Small intestine (tissue), 7 donors: ENCODE measurements around the gene B3GNT9. TPM values are rescaled to one million over a fixed set of nuclear protein-coding genes. Genes with fewer than 3 reads are reported as not detected.

Experiments used
- DNase-seq, 2 donors: peaks; one replicate each; pipeline versions ENCODE4 v3.0.0 to v3.0.0-alpha.2; 2013
- FAIRE-seq: peaks from 2 replicates; lab custom pipeline; 2012; peaks lifted over from hg19 to GRCh38; lab: Jason Lieb, UNC
- H3K27ac ChIP-seq, 3 donors: one replicate each; pipeline ENCODE4 v1.5.1; 2013; ENCODE audit warnings: low read length in 2 of 3, mild to moderate bottlenecking in 2 of 3, control low read depth in 1 of 3, inconsistent platforms in 1 of 3, low read depth in 1 of 3, moderate library complexity in 1 of 3
- H3K27me3 ChIP-seq, 3 donors: one replicate each; pipeline ENCODE4 v1.6.1; 2013; ENCODE audit warnings: low read length in 3 of 3, inconsistent platforms in 1 of 3; ENCODE audit not compliant: control insufficient read depth in 3 of 3, insufficient read depth in 3 of 3
- H3K36me3 ChIP-seq, 3 donors: one replicate each; pipeline ENCODE4 v1.6.1; 2013; ENCODE audit warnings: low read length in 3 of 3, inconsistent platforms in 1 of 3, low read depth in 1 of 3, mild to moderate bottlenecking in 1 of 3, moderate library complexity in 1 of 3; ENCODE audit not compliant: control insufficient read depth in 3 of 3, insufficient read depth in 2 of 3
- H3K4me1 ChIP-seq, 3 donors: one replicate each; pipeline ENCODE4 v1.6.1; 2013; ENCODE audit warnings: low read length in 2 of 3, inconsistent platforms in 1 of 3, low read depth in 1 of 3, mild to moderate bottlenecking in 1 of 3, moderate library complexity in 1 of 3; ENCODE audit not compliant: control insufficient read depth in 3 of 3, insufficient read depth in 2 of 3
- H3K4me3 ChIP-seq, 3 donors: one replicate each; pipeline ENCODE4 v1.5.1; 2013; ENCODE audit warnings: low read length in 3 of 3, control low read depth in 1 of 3, inconsistent platforms in 1 of 3, low read depth in 1 of 3, mild to moderate bottlenecking in 1 of 3, moderate library complexity in 1 of 3
- H3K9me3 ChIP-seq, 2 donors: one replicate each; pipeline ENCODE4 v1.6.1; 2013; ENCODE audit warnings: low read depth in 1 of 2, low read length in 1 of 2; ENCODE audit not compliant: control insufficient read depth in 2 of 2, insufficient read depth in 1 of 2
- WGBS, 3 donors: extraction: QIAGEN DNeasy Blood & Tissue Kit; methylation state at CpG; one replicate each; pipeline ENCODE4 v1.1.7; 2013; 5-methylcytosine and 5-hydroxymethylcytosine counted together
- polyA plus RNA-seq, 4 donors: library from polyadenylated mRNA; stranded (reverse) in 3 of 4; unstranded in 1 of 4; fragments of 200-250 nt in 3 of 4; fragments of 120-200 nt in 1 of 4; gene quantifications; one replicate each; pipeline versions ENCODE4 v1.2.1 to v1.2.3, GENCODE V29; 2013
- donor health status: healthy with polysubstance abuse.
- donor health status: control.
- donor health status: control.
- donor health status: Bipolar disorder and iron deficiency.
- donor health status: healthy.

B3GNT9 gene
- polyA plus RNA-seq, 4 donors, result 0.89 to 4.9 (median 2.6) TPM

- no peak for DNase-seq
- Histone ChIP-seq H3K9me3 (no peaks in the 10 kb centered on the region), H3K27me3 (peaks cover 10 to 97% (median 13%) of the 10 kb centered on the region in 3 donors), H3K36me3 (no peaks in the 10 kb centered on the region), H3K27ac (no peak overlapping the region), H3K4me1 (peaks cover 0 to 52% (median 24%) of the 10 kb centered on the region in 3 donors), H3K4me3 (no peak overlapping the region)
- no peak for FAIRE-seq
- 52 to 67% (median 56%) methylated on average over 9 of the region's 9 CpGs for WGBS, 3 donors
Measured at GRCh38 chr16:67169011-67169451, 18.2 kb upstream of the B3GNT9 start.

GRCh38 chr16:67167588-67167987, 16.8 kb upstream of the B3GNT9 start:
- WGBS, 3 donors, result 85 to 93% (median 89%) methylated on average over 6 to 7 of the region's 7 CpGs
- Histone ChIP-seq H3K27ac (no peak overlapping the region), H3K36me3 (no peaks in the 10 kb centered on the region), H3K9me3 (no peaks in the 10 kb centered on the region), H3K4me3 (no peak overlapping the region), H3K4me1 (peaks cover 4 to 50% (median 28%) of the 10 kb centered on the region in 3 donors), H3K27me3 (peaks cover 10 to 97% (median 13%) of the 10 kb centered on the region in 3 donors)
- DNase-seq, result no peak
- FAIRE-seq, result no peak

DNA sequence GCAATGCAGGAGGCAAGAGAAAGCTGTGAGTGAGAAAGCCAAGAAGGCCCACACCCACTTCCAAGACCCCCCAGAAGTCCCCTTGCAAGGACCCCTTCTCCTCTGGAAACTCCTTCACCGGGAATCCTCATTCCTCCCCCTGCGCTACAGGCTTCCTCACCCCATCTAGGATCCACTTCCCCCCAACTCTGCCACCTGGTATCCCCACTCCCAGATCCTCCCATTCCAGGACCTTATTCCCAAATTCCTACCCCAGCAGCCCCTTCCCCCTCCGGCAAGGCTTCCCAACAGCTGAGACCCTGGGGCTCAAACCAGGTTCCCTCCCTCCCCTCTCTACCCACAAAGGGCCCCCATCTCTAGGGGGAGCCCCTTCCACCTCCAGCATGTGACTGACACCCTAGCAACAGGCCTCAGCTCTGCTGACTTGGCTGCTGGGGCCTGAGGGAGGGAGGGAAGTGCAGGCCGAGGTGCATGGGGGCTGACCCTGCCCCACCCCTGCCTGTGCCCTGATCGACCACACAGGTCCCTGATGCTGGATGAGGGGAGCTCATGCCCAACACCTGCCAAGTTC, 15.9 kb upstream of the B3GNT9 start:
- FAIRE-seq (no peak), DNase-seq (no peak)
- no peak overlapping the region for H3K27ac ChIP-seq
- H3K36me3 ChIP-seq, result no peaks in the 10 kb centered on the region
- no peak overlapping the region for H3K4me3 ChIP-seq
- peaks cover 4 to 54% (median 28%) of the 10 kb centered on the region in 3 donors for H3K4me1 ChIP-seq
- 79 to 81% (median 80%) methylated on average over 5 of the region's 5 CpGs for WGBS, 3 donors
- H3K27me3 ChIP-seq, result peaks cover 10 to 97% (median 13%) of the 10 kb centered on the region in 3 donors
- no peaks in the 10 kb centered on the region for H3K9me3 ChIP-seq

DNA sequence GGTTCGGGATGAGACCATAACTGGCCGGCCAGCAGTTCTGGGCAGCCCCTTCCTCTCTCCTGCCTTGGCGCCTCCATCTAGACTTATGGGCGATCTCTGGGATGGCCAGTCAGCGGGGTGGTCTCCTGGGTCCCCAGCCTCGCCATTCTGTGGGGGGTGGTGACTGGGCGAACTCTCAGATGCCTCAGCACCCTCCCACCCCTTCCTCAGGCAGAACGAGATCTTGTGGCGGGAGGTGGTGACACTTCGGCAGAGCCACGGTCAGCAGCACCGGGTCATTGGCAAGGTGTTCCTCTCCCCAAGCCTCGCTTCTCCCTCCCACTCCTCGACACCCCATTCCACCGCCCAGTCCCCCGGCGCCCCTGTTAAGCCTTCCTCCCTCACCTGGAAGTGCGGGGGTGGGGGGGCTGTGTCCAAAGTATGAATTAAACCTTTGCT, 15.3 kb upstream of the B3GNT9 start:
- peaks cover 4 to 57% (median 28%) of the 10 kb centered on the region in 3 donors for H3K4me1 ChIP-seq
- no peaks in the 10 kb centered on the region for H3K9me3 ChIP-seq
- FAIRE-seq, result no peak
- 23 to 40% (median 30%) methylated on average over 10 to 18 of the region's 18 CpGs for WGBS, 3 donors
- no peak overlapping the region for H3K27ac ChIP-seq
- peaks cover 10 to 97% (median 13%) of the 10 kb centered on the region in 3 donors for H3K27me3 ChIP-seq
- no peaks in the 10 kb centered on the region for H3K36me3 ChIP-seq
- no peak overlapping the region for H3K4me3 ChIP-seq
- DNase-seq, result no peak

GRCh38 chr16:67165121-67166078, 14.6 kb upstream of the B3GNT9 start:
- Histone ChIP-seq H3K4me1 (peaks cover 4 to 52% (median 28%) of the 10 kb centered on the region in 3 donors), H3K36me3 (no peaks in the 10 kb centered on the region), H3K4me3 (no peak overlapping the region), H3K27ac (no peak overlapping the region), H3K9me3 (no peaks in the 10 kb centered on the region), H3K27me3 (peaks cover 10 to 92% (median 13%) of the 10 kb centered on the region in 3 donors)
- DNase-seq (peak in 1 of 2 donors; percentile 62), FAIRE-seq (no peak)
- 6 to 13% (median 9%) methylated on average over 77 to 85 of the region's 85 CpGs for WGBS, 3 donors

DNA sequence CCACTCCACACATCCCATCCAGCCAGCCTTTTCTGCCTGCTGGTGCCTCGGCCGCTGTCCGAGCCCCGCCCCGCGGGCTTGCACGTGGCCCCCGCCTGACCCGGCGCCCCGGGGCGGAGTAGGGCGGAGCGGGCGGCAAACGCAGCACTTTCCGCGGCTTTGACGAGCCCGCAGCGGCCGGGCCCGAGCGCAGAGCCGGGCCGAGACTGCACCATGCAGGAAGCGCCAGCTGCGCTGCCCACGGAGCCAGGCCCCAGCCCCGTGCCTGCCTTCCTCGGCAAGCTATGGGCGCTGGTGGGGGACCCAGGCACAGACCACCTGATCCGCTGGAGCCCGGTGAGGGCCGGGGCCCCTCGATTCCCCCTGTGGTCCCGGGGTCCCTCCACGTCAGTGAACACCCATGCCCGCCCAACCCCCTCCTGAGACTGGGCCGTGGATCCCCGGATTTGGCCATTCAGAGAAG, 13.8 kb upstream of the B3GNT9 start, which contains the start of gene HSF4:
Gene HSF4 (plus strand): TSS at position 147 of the 463 bp plus-strand sequence. CDS start 67 bp downstream, at position 214.
- WGBS, 3 donors, result 1 to 2% (median 2%) methylated on average over 34 to 41 of the region's 41 CpGs
- Histone ChIP-seq H3K36me3 (no peaks in the 10 kb centered on the region), H3K9me3 (no peaks in the 10 kb centered on the region), H3K27ac (no peak within 1 kb of the TSS), H3K4me3 (peak within 1 kb of the TSS in 2 of 3 donors; percentile 23), H3K27me3 (peaks cover 10 to 90% (median 13%) of the 10 kb centered on the region in 3 donors), H3K4me1 (peaks cover 4 to 49% (median 22%) of the 10 kb centered on the region in 3 donors)
- FAIRE-seq (no peak), DNase-seq (peak; percentile 61 to 71)

DNA sequence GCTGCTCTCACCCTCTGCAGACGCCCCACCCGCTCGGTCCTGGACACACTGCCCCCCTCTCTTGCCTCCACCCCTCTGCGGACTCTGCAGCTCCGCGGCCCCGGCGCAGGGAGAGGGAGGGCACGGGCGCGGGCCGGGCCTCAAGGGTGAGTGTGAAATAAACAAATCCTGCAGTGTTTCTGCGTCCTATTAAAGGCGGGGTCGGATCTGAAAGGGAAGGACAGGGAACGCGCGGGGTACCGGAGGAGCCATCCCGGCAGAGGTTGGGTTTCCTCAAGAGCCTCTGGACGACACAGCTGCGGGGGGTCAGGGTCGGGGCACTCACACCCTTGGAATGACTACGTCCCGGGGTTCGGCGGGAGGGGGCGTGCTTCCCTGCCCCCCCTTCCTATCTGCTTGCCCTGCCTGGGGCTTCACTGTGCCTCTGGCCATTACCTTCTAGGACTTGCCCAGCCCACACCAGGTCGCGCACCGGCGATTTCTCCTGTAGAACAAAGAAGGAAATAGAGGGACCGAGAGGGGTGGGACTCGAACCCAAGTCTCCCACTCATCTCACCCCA, 13.3 kb upstream of the B3GNT9 start:
- Histone ChIP-seq H3K4me1 (peaks cover 4 to 46% (median 21%) of the 10 kb centered on the region in 3 donors), H3K27ac (no peak overlapping the region), H3K27me3 (peaks cover 10 to 88% (median 13%) of the 10 kb centered on the region in 3 donors), H3K36me3 (no peaks in the 10 kb centered on the region), H3K9me3 (no peaks in the 10 kb centered on the region), H3K4me3 (peak overlapping the region in 2 of 3 donors; percentile 12 to 23)
- DNase-seq (peak in 1 of 2 donors; percentile 29), FAIRE-seq (no peak)
- WGBS, 3 donors, result 0 to 2% (median 2%) methylated on average over 31 to 34 of the region's 34 CpGs
